ENCODE results near the gene SENP8. TPM values are rescaled to one million over a fixed set of nuclear protein-coding genes. Genes with fewer than 3 reads are reported as not detected.

SENP8 gene
- total RNA-seq, 2 experiments from 2014 or later = 2.5 TPM

- intact Hi-C loops (cut with micrococcal nuclease) = loop anchor here (1.0 to 5.0 kb wide), 5 partner anchors 111 to 570 kb away; partner anchors contain the start of genes ARIH1, BBS4, HEXA and HIGD2B
- peak overlapping the region; percentile 98 for H3K4me3 Mint-ChIP-seq
- H3K27me3 Mint-ChIP-seq = no peaks in the 10 kb centered on the region
- H3K36me3 Mint-ChIP-seq = no peaks in the 10 kb centered on the region
- CTCF ChIA-PET = no interaction called here
- peak; percentile 75 for DNase-seq
- H3K9me3 Mint-ChIP-seq = no peaks in the 10 kb centered on the region
- peaks cover 34% of the 10 kb centered on the region for H3K4me1 Mint-ChIP-seq (ENCODE audit: low read depth)
- POLR2A ChIA-PET = interaction anchor here (1.1 to 1.3 kb wide), 2 partner anchors 109 to 113 kb away, joined by 4 to 7 read pairs; partner anchors contain the start of gene PKM
- peak overlapping the region; percentile 98 for H3K27ac Mint-ChIP-seq
These were observed 652 bp upstream of the SENP8 start for GRCh38 chr15:72117486-72118016.

GRCh38 chr15:72124218-72124617 is 6.0 kb downstream of the SENP8 start:
- H3K9me3 Mint-ChIP-seq = no peaks in the 10 kb centered on the region
- H3K27ac Mint-ChIP-seq = no peak overlapping the region
- intact Hi-C loops (cut with micrococcal nuclease) = no loop called here
- no peak overlapping the region for H3K4me3 Mint-ChIP-seq
- no peak for DNase-seq
- no peaks in the 10 kb centered on the region for H3K27me3 Mint-ChIP-seq
- ChIA-PET POLR2A (no interaction called here), CTCF (no interaction called here)
- H3K4me1 Mint-ChIP-seq (ENCODE audit: low read depth) = peaks cover 2% of the 10 kb centered on the region
- no peaks in the 10 kb centered on the region for H3K36me3 Mint-ChIP-seq

- ChIA-PET CTCF (interaction anchor here (0.6 to 1.2 kb wide), 2 partner anchors 28 to 543 kb away, joined by 3 to 7 read pairs; no protein-coding TSS in a partner anchor), POLR2A (no interaction called here)
- H3K27me3 Mint-ChIP-seq = no peaks in the 10 kb centered on the region
- H3K36me3 Mint-ChIP-seq = no peaks in the 10 kb centered on the region
- no peak overlapping the region for H3K27ac Mint-ChIP-seq
- no peak overlapping the region for H3K4me3 Mint-ChIP-seq
- intact Hi-C loops (cut with micrococcal nuclease) = no loop called here
- H3K4me1 Mint-ChIP-seq (ENCODE audit: low read depth) = no peaks in the 10 kb centered on the region
- no peak for DNase-seq
- no peaks in the 10 kb centered on the region for H3K9me3 Mint-ChIP-seq
These were observed 9.6 kb downstream of the SENP8 start for GRCh38 chr15:72127724-72128322.

GRCh38 chr15:72128359-72128758 is 10.2 kb downstream of the SENP8 start:
- DNase-seq = no peak
- Mint-ChIP-seq H3K4me1 (ENCODE audit: low read depth) (no peaks in the 10 kb centered on the region), H3K27ac (no peak overlapping the region), H3K36me3 (no peaks in the 10 kb centered on the region), H3K9me3 (no peaks in the 10 kb centered on the region), H3K27me3 (no peaks in the 10 kb centered on the region), H3K4me3 (no peak overlapping the region)
- POLR2A ChIA-PET = no interaction called here
- intact Hi-C loops (cut with micrococcal nuclease) = no loop called here
- CTCF ChIA-PET = interaction anchor here (0.6 kb wide), 1 partner anchor 542 kb away, joined by 3 read pairs; no protein-coding TSS in a partner anchor

- H3K36me3 Mint-ChIP-seq = no peaks in the 10 kb centered on the region
- H3K4me1 Mint-ChIP-seq (ENCODE audit: low read depth) = no peaks in the 10 kb centered on the region
- POLR2A ChIA-PET = no interaction called here
- H3K27me3 Mint-ChIP-seq = no peaks in the 10 kb centered on the region
- intact Hi-C loops (cut with micrococcal nuclease) = no loop called here
- CTCF ChIA-PET = interaction anchor here (1.3 kb wide), 1 partner anchor 387 kb away, joined by 5 read pairs; no protein-coding TSS in a partner anchor
- no peak for DNase-seq
- no peaks in the 10 kb centered on the region for H3K9me3 Mint-ChIP-seq
- no peak overlapping the region for H3K27ac Mint-ChIP-seq
- H3K4me3 Mint-ChIP-seq = no peak overlapping the region
These were observed 12.1 kb downstream of the SENP8 start for GRCh38 chr15:72130272-72130671.

GRCh38 chr15:72131922-72132321 is 13.7 kb downstream of the SENP8 start:
- Mint-ChIP-seq H3K4me3 (no peak overlapping the region), H3K27ac (no peak overlapping the region), H3K4me1 (ENCODE audit: low read depth) (no peaks in the 10 kb centered on the region), H3K36me3 (no peaks in the 10 kb centered on the region), H3K27me3 (no peaks in the 10 kb centered on the region), H3K9me3 (no peaks in the 10 kb centered on the region)
- ChIA-PET POLR2A (no interaction called here), CTCF (interaction anchor here (1.2 kb wide), 1 partner anchor 25 kb away, joined by 3 read pairs; no protein-coding TSS in a partner anchor)
- no peak for DNase-seq
- intact Hi-C loops (cut with micrococcal nuclease) = no loop called here

GRCh38 chr15:72133211-72133610 is 15.0 kb downstream of the SENP8 start:
- DNase-seq = no peak
- ChIA-PET POLR2A (no interaction called here), CTCF (interaction anchor here (1.1 to 1.5 kb wide), 2 partner anchors 23 to 690 kb away, joined by 3 read pairs; no protein-coding TSS in a partner anchor)
- H3K27ac Mint-ChIP-seq = no peak overlapping the region
- no peaks in the 10 kb centered on the region for H3K27me3 Mint-ChIP-seq
- H3K36me3 Mint-ChIP-seq = no peaks in the 10 kb centered on the region
- no peaks in the 10 kb centered on the region for H3K9me3 Mint-ChIP-seq
- H3K4me3 Mint-ChIP-seq = no peak overlapping the region
- H3K4me1 Mint-ChIP-seq (ENCODE audit: low read depth) = no peaks in the 10 kb centered on the region
- intact Hi-C loops (cut with micrococcal nuclease) = no loop called here

- intact Hi-C loops (cut with micrococcal nuclease) = no loop called here
- ChIA-PET CTCF (interaction anchor here (2.0 kb wide), 1 partner anchor 20 kb away, joined by 5 read pairs; no protein-coding TSS in a partner anchor), POLR2A (no interaction called here)
- H3K9me3 Mint-ChIP-seq = no peaks in the 10 kb centered on the region
- H3K27ac Mint-ChIP-seq = no peak overlapping the region
- no peak for DNase-seq
- H3K4me3 Mint-ChIP-seq = no peak overlapping the region
- no peaks in the 10 kb centered on the region for H3K27me3 Mint-ChIP-seq
- no peaks in the 10 kb centered on the region for H3K36me3 Mint-ChIP-seq
- H3K4me1 Mint-ChIP-seq (ENCODE audit: low read depth) = no peaks in the 10 kb centered on the region
These were observed 17.5 kb downstream of the SENP8 start for GRCh38 chr15:72135719-72136118.

- no peak for DNase-seq
- H3K4me1 Mint-ChIP-seq (ENCODE audit: low read depth) = peaks cover 1% of the 10 kb centered on the region
- ChIA-PET POLR2A (no interaction called here), CTCF (interaction anchor here (1.6 to 2.0 kb wide), 2 partner anchors 19 to 392 kb away, joined by 3 to 5 read pairs; no protein-coding TSS in a partner anchor)
- H3K36me3 Mint-ChIP-seq = no peaks in the 10 kb centered on the region
- no peak overlapping the region for H3K4me3 Mint-ChIP-seq
- H3K9me3 Mint-ChIP-seq = no peaks in the 10 kb centered on the region
- H3K27ac Mint-ChIP-seq = no peak overlapping the region
- intact Hi-C loops (cut with micrococcal nuclease) = no loop called here
- H3K27me3 Mint-ChIP-seq = no peaks in the 10 kb centered on the region
These were observed 18.2 kb downstream of the SENP8 start for GRCh38 chr15:72136170-72137051.

GRCh38 chr15:72139667-72140066 is 21.5 kb downstream of the SENP8 start:
- Mint-ChIP-seq H3K9me3 (no peaks in the 10 kb centered on the region), H3K27me3 (no peaks in the 10 kb centered on the region), H3K27ac (no peak overlapping the region), H3K4me1 (ENCODE audit: low read depth) (peaks cover 3% of the 10 kb centered on the region), H3K36me3 (no peaks in the 10 kb centered on the region), H3K4me3 (no peak overlapping the region)
- DNase-seq = no peak
- POLR2A ChIA-PET = interaction anchor here (0.6 kb wide), 1 partner anchor 1488 kb away, joined by 3 read pairs; no protein-coding TSS in a partner anchor
- intact Hi-C loops (cut with micrococcal nuclease) = no loop called here
- CTCF ChIA-PET = interaction anchor here (3.2 kb wide), 1 partner anchor 16 kb away, joined by 10 read pairs; no protein-coding TSS in a partner anchor

GRCh38 chr15:72140088-72140487 is 21.9 kb downstream of the SENP8 start:
- intact Hi-C loops (cut with micrococcal nuclease) = no loop called here
- Mint-ChIP-seq H3K4me3 (no peak overlapping the region), H3K27ac (no peak overlapping the region), H3K36me3 (no peaks in the 10 kb centered on the region), H3K9me3 (no peaks in the 10 kb centered on the region), H3K4me1 (ENCODE audit: low read depth) (peaks cover 3% of the 10 kb centered on the region), H3K27me3 (no peaks in the 10 kb centered on the region)
- ChIA-PET POLR2A (no interaction called here), CTCF (interaction anchor here (3.2 kb wide), 1 partner anchor 16 kb away, joined by 10 read pairs; no protein-coding TSS in a partner anchor)
- DNase-seq = no peak
